Neural cell (in vitro differentiated cells): Measurements from ENCODE around the gene TELO2. TPM values are rescaled to one million over a fixed set of nuclear protein-coding genes. Genes with fewer than 3 reads are reported as not detected.

Experiments used
- H2AFZ ChIP-seq: fragments of 200-600, 300-800 bp; sonication (generic), shearing (Covaris generic); 2 replicates; pipeline ENCODE4 v1.6.0; 2014; ENCODE audit warnings: low read depth, mild to moderate bottlenecking, antibody characterized with exemption, low read length, moderate library complexity
- H3F3A ChIP-seq: fragments of 200-600 bp; shearing (Covaris generic); 2 replicates; pipeline ENCODE4 v1.6.1; 2016; ENCODE audit warnings: mild to moderate bottlenecking, moderate library complexity, mixed read lengths, antibody characterized with exemption, low read length; ENCODE audit not compliant: insufficient read depth, poor library complexity, severe bottlenecking
- H3K27ac ChIP-seq: fragments of 200-600, 300-800 bp; sonication (generic), shearing (Covaris generic); 2 replicates; pipeline ENCODE4 v1.5.1; 2014; ENCODE audit warnings: mild to moderate bottlenecking, low read length, moderate library complexity
- H3K27me3 ChIP-seq: fragments of 300-800, 200-600 bp; sonication (generic), shearing (Covaris generic); 2 replicates; pipeline ENCODE4 v1.6.0; 2014; ENCODE audit warnings: mild to moderate bottlenecking, low read depth, low read length, moderate library complexity; ENCODE audit not compliant: insufficient read depth
- H3K36me3 ChIP-seq: fragments of 300-800, 200-600 bp; sonication (generic), shearing (Covaris generic); 2 replicates; pipeline ENCODE4 v1.5.1; 2014; ENCODE audit warnings: mild to moderate bottlenecking, antibody characterized with exemption, low read length, moderate library complexity; ENCODE audit not compliant: insufficient read depth
- H3K4me2 ChIP-seq: fragments of 300-800, 200-600 bp; sonication (generic), shearing (Covaris generic); 2 replicates; pipeline ENCODE4 v1.6.0; 2014; ENCODE audit warnings: mild to moderate bottlenecking, low read length
- H3K4me3 ChIP-seq: fragments of 300-800, 200-600 bp; sonication (generic), shearing (Covaris generic); 2 replicates; pipeline ENCODE4 v1.5.1; 2014; ENCODE audit warnings: mild to moderate bottlenecking, low read length, moderate library complexity
- H3K79me2 ChIP-seq: fragments of 200-600 bp; shearing (Covaris generic); replicated peaks from 2 replicates; pipeline ENCODE4 v1.6.0; 2014; ENCODE audit warnings: mild to moderate bottlenecking, low read length, moderate library complexity; ENCODE audit not compliant: insufficient read depth
- H3K9ac ChIP-seq: fragments of 300-800, 200-600 bp; sonication (generic), shearing (Covaris generic); 2 replicates; pipeline ENCODE4 v1.6.1; 2016; ENCODE audit warnings: mild to moderate bottlenecking, low read length, mixed read lengths
- H3K9me2 ChIP-seq: fragments of 200-600 bp; shearing (Covaris generic); 2 replicates; pipeline ENCODE4 v1.6.1; 2016; ENCODE audit warnings: mild to moderate bottlenecking, low read length, mixed read lengths; ENCODE audit not compliant: insufficient read depth
- H3K9me3 ChIP-seq: fragments of 200-600, 300-800 bp; sonication (generic), shearing (Covaris generic); 2 replicates; pipeline ENCODE4 v1.6.1; 2016; ENCODE audit warnings: mild to moderate bottlenecking, mixed run types, low read length, moderate library complexity, mixed read lengths
- H4K20me1 ChIP-seq: fragments of 200-600 bp; shearing (Covaris generic); 2 replicates; pipeline ENCODE4 v1.6.1; 2016; ENCODE audit warnings: mild to moderate bottlenecking, mixed run types; ENCODE audit not compliant: insufficient read depth
- EP300 ChIP-seq: fragments of 450-650 bp; conservative IDR thresholded peaks from 2 replicates; pipeline ENCODE4 v1.6.1; 2014; ENCODE audit warnings: antibody characterized with exemption, mild to moderate bottlenecking, moderate library complexity; ENCODE audit not compliant: poor library complexity, severe bottlenecking
- EZH2 ChIP-seq: fragments of 200-600, 300-800 bp; shearing (Covaris generic), sonication (generic); IDR thresholded peaks from 2 replicates; pipeline ENCODE4 v1.6.1; 2014; ENCODE audit warnings: antibody characterized with exemption, low read length, borderline replicate concordance, mild to moderate bottlenecking; ENCODE audit not compliant: insufficient read depth, poor library complexity, severe bottlenecking
- MXI1 ChIP-seq: fragments of 450-650 bp; conservative IDR thresholded peaks from 2 replicates; pipeline ENCODE4 v1.6.1; 2014; ENCODE audit warnings: antibody characterized with exemption, mild to moderate bottlenecking; ENCODE audit not compliant: poor library complexity, severe bottlenecking
- POLR2AphosphoS5 ChIP-seq: IDR thresholded peaks from 2 replicates; pipeline ENCODE4 v1.6.1; 2012
- RAD21 ChIP-seq: fragments of 450-650 bp; conservative IDR thresholded peaks from 2 replicates; pipeline ENCODE4 v1.6.1; 2014; ENCODE audit warnings: antibody characterized with exemption, mild to moderate bottlenecking, moderate library complexity
- SMC3 ChIP-seq: fragments of 450-650 bp; conservative IDR thresholded peaks from 2 replicates; pipeline ENCODE4 v1.6.1; 2014; ENCODE audit warnings: antibody characterized with exemption, mild to moderate bottlenecking, moderate library complexity; ENCODE audit not compliant: poor library complexity
- TAF1 ChIP-seq: IDR thresholded peaks from 2 replicates; pipeline ENCODE4 v1.6.1; 2012; ENCODE audit warnings: low read depth
- polyA plus RNA-seq: library from polyadenylated mRNA; depleted of rRNA; stranded (reverse); fragments of >200 nt; gene quantifications from 2 replicates; pipeline ENCODE4 v1.2.3, GENCODE V29; 2014
- TF ChIP-seq, protein P1 (sequence below): fragments of 450-650 bp; IDR thresholded peaks from 2 replicates; pipeline ENCODE4 v1.5.1; 2014; ENCODE audit warnings: antibody characterized with exemption, mild to moderate bottlenecking, moderate library complexity; ENCODE audit not compliant: poor library complexity, severe bottlenecking
- TF ChIP-seq, protein P2 (sequence below): IDR thresholded peaks from 2 replicates; pipeline ENCODE4 v1.6.1; 2012; ENCODE audit warnings: borderline replicate concordance

Gene TELO2
- polyA plus RNA-seq, 1 donor from 2014 or later = 50.4 TPM

DNA sequence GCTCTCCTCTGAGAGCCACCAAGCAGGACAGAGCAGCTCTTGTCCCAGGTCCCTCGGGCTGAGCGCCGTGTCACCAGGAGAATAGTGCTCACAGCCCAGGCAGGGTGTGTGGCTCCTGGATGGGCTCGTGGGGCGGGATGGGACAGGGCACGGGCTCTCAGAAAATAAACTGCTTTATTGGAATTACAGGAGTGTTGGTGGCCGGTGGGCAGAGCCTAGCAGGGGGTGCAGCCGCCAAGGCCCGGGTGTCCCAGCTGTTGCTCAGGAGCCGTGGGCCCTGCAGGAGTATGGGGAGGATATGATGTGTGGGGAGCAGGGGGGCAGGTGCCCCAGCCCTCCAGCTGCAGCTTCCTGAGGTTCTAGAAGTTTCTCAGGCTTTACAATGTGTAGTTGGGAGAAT, 17.1 kb downstream of the TELO2 start:
- Histone ChIP-seq H3K27ac (no peak overlapping the region), H3K36me3 (no peaks in the 10 kb centered on the region)
- TF ChIP-seq, protein P1, sequence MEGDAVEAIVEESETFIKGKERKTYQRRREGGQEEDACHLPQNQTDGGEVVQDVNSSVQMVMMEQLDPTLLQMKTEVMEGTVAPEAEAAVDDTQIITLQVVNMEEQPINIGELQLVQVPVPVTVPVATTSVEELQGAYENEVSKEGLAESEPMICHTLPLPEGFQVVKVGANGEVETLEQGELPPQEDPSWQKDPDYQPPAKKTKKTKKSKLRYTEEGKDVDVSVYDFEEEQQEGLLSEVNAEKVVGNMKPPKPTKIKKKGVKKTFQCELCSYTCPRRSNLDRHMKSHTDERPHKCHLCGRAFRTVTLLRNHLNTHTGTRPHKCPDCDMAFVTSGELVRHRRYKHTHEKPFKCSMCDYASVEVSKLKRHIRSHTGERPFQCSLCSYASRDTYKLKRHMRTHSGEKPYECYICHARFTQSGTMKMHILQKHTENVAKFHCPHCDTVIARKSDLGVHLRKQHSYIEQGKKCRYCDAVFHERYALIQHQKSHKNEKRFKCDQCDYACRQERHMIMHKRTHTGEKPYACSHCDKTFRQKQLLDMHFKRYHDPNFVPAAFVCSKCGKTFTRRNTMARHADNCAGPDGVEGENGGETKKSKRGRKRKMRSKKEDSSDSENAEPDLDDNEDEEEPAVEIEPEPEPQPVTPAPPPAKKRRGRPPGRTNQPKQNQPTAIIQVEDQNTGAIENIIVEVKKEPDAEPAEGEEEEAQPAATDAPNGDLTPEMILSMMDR = no peak
- no peak for TF ChIP-seq RAD21
- no peak for TF ChIP-seq EP300

DNA sequence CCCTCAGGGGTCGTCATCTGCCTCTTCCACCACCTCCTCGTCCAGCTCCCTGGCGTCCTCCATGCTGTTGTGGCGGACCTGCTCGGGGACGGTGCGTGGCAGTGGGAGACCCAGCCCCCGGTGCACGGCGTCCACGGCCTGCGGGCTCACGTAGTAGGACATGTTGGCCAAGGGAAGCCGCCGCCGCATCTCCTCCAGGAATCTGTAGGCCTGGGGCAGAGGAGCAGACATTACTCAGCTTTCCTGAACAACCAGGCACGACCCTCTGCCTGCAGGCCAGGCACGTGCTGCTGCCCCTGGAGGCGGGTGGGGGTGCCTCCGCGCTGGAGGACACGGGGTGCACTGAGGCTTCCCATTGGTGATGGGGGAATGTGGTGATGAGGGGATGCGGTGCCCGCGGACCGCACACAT, 17.8 kb downstream of the TELO2 start:
- H3K9me2 ChIP-seq = no peaks in the 10 kb centered on the region
- H3K27ac ChIP-seq = no peak overlapping the region
- no peaks in the 10 kb centered on the region for H3K9me3 ChIP-seq
- H3F3A ChIP-seq = no peaks in the 10 kb centered on the region
- TF ChIP-seq EP300 = no peak
- no peak for TF ChIP-seq TAF1
- TF ChIP-seq, protein P2, sequence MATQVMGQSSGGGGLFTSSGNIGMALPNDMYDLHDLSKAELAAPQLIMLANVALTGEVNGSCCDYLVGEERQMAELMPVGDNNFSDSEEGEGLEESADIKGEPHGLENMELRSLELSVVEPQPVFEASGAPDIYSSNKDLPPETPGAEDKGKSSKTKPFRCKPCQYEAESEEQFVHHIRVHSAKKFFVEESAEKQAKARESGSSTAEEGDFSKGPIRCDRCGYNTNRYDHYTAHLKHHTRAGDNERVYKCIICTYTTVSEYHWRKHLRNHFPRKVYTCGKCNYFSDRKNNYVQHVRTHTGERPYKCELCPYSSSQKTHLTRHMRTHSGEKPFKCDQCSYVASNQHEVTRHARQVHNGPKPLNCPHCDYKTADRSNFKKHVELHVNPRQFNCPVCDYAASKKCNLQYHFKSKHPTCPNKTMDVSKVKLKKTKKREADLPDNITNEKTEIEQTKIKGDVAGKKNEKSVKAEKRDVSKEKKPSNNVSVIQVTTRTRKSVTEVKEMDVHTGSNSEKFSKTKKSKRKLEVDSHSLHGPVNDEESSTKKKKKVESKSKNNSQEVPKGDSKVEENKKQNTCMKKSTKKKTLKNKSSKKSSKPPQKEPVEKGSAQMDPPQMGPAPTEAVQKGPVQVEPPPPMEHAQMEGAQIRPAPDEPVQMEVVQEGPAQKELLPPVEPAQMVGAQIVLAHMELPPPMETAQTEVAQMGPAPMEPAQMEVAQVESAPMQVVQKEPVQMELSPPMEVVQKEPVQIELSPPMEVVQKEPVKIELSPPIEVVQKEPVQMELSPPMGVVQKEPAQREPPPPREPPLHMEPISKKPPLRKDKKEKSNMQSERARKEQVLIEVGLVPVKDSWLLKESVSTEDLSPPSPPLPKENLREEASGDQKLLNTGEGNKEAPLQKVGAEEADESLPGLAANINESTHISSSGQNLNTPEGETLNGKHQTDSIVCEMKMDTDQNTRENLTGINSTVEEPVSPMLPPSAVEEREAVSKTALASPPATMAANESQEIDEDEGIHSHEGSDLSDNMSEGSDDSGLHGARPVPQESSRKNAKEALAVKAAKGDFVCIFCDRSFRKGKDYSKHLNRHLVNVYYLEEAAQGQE = no peak
- no peak for TF ChIP-seq POLR2AphosphoS5
- no peak for TF ChIP-seq MXI1
- TF ChIP-seq, protein P1 = no peak
- TF ChIP-seq SMC3 = no peak
- no peak for TF ChIP-seq RAD21
- TF ChIP-seq EZH2 = no peak
- no peak overlapping the region for H2AFZ ChIP-seq
- H3K27me3 ChIP-seq = no peaks in the 10 kb centered on the region
- no peaks in the 10 kb centered on the region for H4K20me1 ChIP-seq
- H3K4me3 ChIP-seq = no peak overlapping the region
- H3K9ac ChIP-seq = no peak overlapping the region
- no peak overlapping the region for H3K4me2 ChIP-seq
- no peaks in the 10 kb centered on the region for H3K79me2 ChIP-seq
- H3K36me3 ChIP-seq = no peaks in the 10 kb centered on the region

More for the DNA sequence above, 17.1 kb downstream of the TELO2 start:
- H4K20me1 ChIP-seq = no peaks in the 10 kb centered on the region
- no peak overlapping the region for H2AFZ ChIP-seq
- no peaks in the 10 kb centered on the region for H3K27me3 ChIP-seq
- H3F3A ChIP-seq = no peaks in the 10 kb centered on the region
- no peaks in the 10 kb centered on the region for H3K9me2 ChIP-seq
- H3K79me2 ChIP-seq = no peaks in the 10 kb centered on the region
- no peak overlapping the region for H3K4me3 ChIP-seq
- no peak overlapping the region for H3K4me2 ChIP-seq
- no peaks in the 10 kb centered on the region for H3K9me3 ChIP-seq
- H3K9ac ChIP-seq = no peak overlapping the region
